GM12891 (cell line): ENCODE results near the gene HMGA1.

Source experiments
- PAX5 ChIP-seq: IDR thresholded peaks from 2 replicates; pipeline ENCODE4 v1.6.1; 2011; ENCODE audit warnings: low read length, moderate library complexity, mild to moderate bottlenecking; ENCODE audit not compliant: insufficient read depth, severe bottlenecking
- POLR2A ChIP-seq: IDR thresholded peaks from 2 replicates; pipeline ENCODE4 v1.6.1; 2011; ENCODE audit warnings: low read depth, low read length, control low read depth
- POLR2AphosphoS5 ChIP-seq: IDR thresholded peaks from 2 replicates; pipeline ENCODE4 v1.6.1; 2011; ENCODE audit warnings: low read depth, low read length, control low read depth
- SPI1 ChIP-seq: IDR thresholded peaks from 2 replicates; pipeline ENCODE4 v1.6.1; 2011; ENCODE audit warnings: low read depth, low read length, control low read depth

DNA sequence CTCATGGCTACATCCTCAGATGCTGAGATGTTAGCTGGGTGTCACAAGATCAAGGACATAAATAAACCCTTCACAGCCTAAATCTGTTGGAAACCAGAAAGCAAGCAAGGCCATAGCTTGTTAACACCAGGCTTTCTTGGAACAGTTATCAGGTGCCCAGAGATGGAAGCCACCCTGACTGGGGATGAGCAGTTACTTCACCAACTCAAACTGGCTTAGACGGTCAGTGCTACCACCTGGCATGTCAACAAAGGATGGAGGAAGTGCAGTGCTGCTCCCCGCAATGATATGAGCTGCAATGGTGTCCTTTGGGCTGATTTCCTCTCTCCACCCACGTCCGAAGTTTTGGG, 41.1 kb downstream of the HMGA1 start:
- TF ChIP-seq PAX5 (no peak), POLR2A (no peak), SPI1 (no peak), POLR2AphosphoS5 (no peak)
